HepG2 (cell line): ENCODE results near the gene PSME3IP1. TPM values are rescaled to one million over a fixed set of nuclear protein-coding genes. Genes with fewer than 3 reads are reported as not detected.

Source experiments
- MAFG ChIP-seq: sonication (generic); formaldehyde crosslinking; IDR thresholded peaks from 2 replicates; pipeline ENCODE4 v1.5.1; 2020; ENCODE audit warnings: mild to moderate bottlenecking, missing genetic modification reagents
- SMAD3 ChIP-seq: sonication (generic); formaldehyde crosslinking; IDR thresholded peaks from 2 replicates; pipeline ENCODE4 v1.4.0; 2020; ENCODE audit warnings: missing genetic modification reagents
- TP53 ChIP-seq: sonication (generic); formaldehyde crosslinking; conservative IDR thresholded peaks from 2 replicates; pipeline ENCODE4 v1.4.0; 2020; ENCODE audit warnings: missing genetic modification reagents
- U2AF2 ChIP-seq: fragments of 200-400 bp; formaldehyde crosslinking; IDR thresholded peaks from 2 replicates; pipeline ENCODE4 v1.6.1; 2017; ENCODE audit warnings: low read depth, mild to moderate bottlenecking, low read length
- ZBTB49 ChIP-seq: sonication (generic); formaldehyde crosslinking; IDR thresholded peaks from 2 replicates; pipeline ENCODE4 v1.4.0; 2020; ENCODE audit warnings: missing genetic modification reagents, borderline replicate concordance
- ZFP90 ChIP-seq: sonication (generic); formaldehyde crosslinking; IDR thresholded peaks from 2 replicates; pipeline ENCODE4 v1.8.0; 2022; ENCODE audit warnings: missing genetic modification reagents, mild to moderate bottlenecking, inconsistent platforms, borderline replicate concordance
- ZFYVE20 ChIP-seq: sonication (generic); formaldehyde crosslinking; IDR thresholded peaks from 2 replicates; pipeline ENCODE4 v1.8.0; 2023; ENCODE audit warnings: low read depth, mild to moderate bottlenecking, moderate library complexity, missing genetic modification reagents, borderline replicate concordance
- ZGPAT ChIP-seq: IDR thresholded peaks from 2 replicates; pipeline ENCODE4 v1.6.1; 2016; ENCODE audit warnings: mild to moderate bottlenecking
- polyA plus RNA-seq, 8 experiments: library from polyadenylated mRNA; depleted of rRNA in 3 of 8; stranded (reverse) in 7 of 8; unstranded in 1 of 8; fragments of >200 nt; fragmentation: Illumina TruSeq in 4 of 8; extraction: Trizol in 4 of 8; gene quantifications; 2 replicates each; pipeline versions ENCODE4 v1.2.1 to v1.2.3, GENCODE V29; 2011 to 2016; ENCODE audit warnings: low read depth in 4 of 8, missing spikeins in 1 of 8, mixed read lengths in 1 of 8; ENCODE audit not compliant: insufficient read depth in 1 of 8
- total RNA-seq, 5 experiments: library from RNA; depleted of rRNA; stranded (reverse); fragments of >200 nt; fragmentation: Illumina TruSeq; extraction: Trizol; gene quantifications; 2 replicates each; pipeline ENCODE4 v1.2.3, GENCODE V29; 2016; ENCODE audit warnings: low read depth in 1 of 5
- TF ChIP-seq, protein P1 (sequence below): sonication (generic); formaldehyde crosslinking; IDR thresholded peaks from 2 replicates; pipeline ENCODE4 v1.4.0; 2020; ENCODE audit warnings: missing genetic modification reagents
- TF ChIP-seq, protein P2 (sequence below): sonication (generic); formaldehyde crosslinking; IDR thresholded peaks from 2 replicates; pipeline ENCODE4 v1.5.1; 2020; ENCODE audit warnings: missing genetic modification reagents, mild to moderate bottlenecking, borderline replicate concordance
- TF ChIP-seq, protein P3 (sequence below): sonication (generic); formaldehyde crosslinking; IDR thresholded peaks from 2 replicates; pipeline ENCODE4 v1.4.0; 2020; ENCODE audit warnings: missing genetic modification reagents, borderline replicate concordance
- TF ChIP-seq, protein P4 (sequence below): IDR thresholded peaks from 2 replicates; pipeline ENCODE4 v1.6.1; 2016

Gene PSME3IP1
- total and polyA plus RNA-seq, 2 of the 13 experiments (the other 11 are each of a cell fraction or from before 2014, with no cell fraction given), result 90.8 to 99.8 TPM

- no peak for TF ChIP-seq ZGPAT (CRISPR knock-in tag)
- TF ChIP-seq, protein P1, sequence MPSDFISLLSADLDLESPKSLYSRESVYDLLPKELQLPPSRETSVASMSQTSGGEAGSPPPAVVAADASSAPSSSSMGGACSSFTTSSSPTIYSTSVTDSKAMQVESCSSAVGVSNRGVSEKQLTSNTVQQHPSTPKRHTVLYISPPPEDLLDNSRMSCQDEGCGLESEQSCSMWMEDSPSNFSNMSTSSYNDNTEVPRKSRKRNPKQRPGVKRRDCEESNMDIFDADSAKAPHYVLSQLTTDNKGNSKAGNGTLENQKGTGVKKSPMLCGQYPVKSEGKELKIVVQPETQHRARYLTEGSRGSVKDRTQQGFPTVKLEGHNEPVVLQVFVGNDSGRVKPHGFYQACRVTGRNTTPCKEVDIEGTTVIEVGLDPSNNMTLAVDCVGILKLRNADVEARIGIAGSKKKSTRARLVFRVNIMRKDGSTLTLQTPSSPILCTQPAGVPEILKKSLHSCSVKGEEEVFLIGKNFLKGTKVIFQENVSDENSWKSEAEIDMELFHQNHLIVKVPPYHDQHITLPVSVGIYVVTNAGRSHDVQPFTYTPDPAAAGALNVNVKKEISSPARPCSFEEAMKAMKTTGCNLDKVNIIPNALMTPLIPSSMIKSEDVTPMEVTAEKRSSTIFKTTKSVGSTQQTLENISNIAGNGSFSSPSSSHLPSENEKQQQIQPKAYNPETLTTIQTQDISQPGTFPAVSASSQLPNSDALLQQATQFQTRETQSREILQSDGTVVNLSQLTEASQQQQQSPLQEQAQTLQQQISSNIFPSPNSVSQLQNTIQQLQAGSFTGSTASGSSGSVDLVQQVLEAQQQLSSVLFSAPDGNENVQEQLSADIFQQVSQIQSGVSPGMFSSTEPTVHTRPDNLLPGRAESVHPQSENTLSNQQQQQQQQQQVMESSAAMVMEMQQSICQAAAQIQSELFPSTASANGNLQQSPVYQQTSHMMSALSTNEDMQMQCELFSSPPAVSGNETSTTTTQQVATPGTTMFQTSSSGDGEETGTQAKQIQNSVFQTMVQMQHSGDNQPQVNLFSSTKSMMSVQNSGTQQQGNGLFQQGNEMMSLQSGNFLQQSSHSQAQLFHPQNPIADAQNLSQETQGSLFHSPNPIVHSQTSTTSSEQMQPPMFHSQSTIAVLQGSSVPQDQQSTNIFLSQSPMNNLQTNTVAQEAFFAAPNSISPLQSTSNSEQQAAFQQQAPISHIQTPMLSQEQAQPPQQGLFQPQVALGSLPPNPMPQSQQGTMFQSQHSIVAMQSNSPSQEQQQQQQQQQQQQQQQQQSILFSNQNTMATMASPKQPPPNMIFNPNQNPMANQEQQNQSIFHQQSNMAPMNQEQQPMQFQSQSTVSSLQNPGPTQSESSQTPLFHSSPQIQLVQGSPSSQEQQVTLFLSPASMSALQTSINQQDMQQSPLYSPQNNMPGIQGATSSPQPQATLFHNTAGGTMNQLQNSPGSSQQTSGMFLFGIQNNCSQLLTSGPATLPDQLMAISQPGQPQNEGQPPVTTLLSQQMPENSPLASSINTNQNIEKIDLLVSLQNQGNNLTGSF (CRISPR knock-in tag), result no peak; the same call in 1 of the 2 replicates
- no peak for TF ChIP-seq ZBTB49 (CRISPR knock-in tag)
- TF ChIP-seq U2AF2, result 0 out of 2 replicates have a peak, but pooled peaks have one; percentile 24
- TF ChIP-seq ZFP90 (CRISPR knock-in tag), result no peak; the same call in none of the 2 replicates
- TF ChIP-seq, protein P2, sequence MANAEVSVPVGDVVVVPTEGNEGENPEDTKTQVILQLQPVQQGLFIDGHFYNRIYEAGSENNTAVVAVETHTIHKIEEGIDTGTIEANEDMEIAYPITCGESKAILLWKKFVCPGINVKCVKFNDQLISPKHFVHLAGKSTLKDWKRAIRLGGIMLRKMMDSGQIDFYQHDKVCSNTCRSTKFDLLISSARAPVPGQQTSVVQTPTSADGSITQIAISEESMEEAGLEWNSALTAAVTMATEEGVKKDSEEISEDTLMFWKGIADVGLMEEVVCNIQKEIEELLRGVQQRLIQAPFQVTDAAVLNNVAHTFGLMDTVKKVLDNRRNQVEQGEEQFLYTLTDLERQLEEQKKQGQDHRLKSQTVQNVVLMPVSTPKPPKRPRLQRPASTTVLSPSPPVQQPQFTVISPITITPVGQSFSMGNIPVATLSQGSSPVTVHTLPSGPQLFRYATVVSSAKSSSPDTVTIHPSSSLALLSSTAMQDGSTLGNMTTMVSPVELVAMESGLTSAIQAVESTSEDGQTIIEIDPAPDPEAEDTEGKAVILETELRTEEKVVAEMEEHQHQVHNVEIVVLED (CRISPR knock-in tag), result no peak; the same call in 1 of the 2 replicates
- TF ChIP-seq SMAD3 (CRISPR knock-in tag), result no peak
- peak; percentile 59; the same call in 1 of the 2 replicates for TF ChIP-seq MAFG (CRISPR knock-in tag)
- TF ChIP-seq TP53 (CRISPR knock-in tag), result no peak
- TF ChIP-seq, protein P3, sequence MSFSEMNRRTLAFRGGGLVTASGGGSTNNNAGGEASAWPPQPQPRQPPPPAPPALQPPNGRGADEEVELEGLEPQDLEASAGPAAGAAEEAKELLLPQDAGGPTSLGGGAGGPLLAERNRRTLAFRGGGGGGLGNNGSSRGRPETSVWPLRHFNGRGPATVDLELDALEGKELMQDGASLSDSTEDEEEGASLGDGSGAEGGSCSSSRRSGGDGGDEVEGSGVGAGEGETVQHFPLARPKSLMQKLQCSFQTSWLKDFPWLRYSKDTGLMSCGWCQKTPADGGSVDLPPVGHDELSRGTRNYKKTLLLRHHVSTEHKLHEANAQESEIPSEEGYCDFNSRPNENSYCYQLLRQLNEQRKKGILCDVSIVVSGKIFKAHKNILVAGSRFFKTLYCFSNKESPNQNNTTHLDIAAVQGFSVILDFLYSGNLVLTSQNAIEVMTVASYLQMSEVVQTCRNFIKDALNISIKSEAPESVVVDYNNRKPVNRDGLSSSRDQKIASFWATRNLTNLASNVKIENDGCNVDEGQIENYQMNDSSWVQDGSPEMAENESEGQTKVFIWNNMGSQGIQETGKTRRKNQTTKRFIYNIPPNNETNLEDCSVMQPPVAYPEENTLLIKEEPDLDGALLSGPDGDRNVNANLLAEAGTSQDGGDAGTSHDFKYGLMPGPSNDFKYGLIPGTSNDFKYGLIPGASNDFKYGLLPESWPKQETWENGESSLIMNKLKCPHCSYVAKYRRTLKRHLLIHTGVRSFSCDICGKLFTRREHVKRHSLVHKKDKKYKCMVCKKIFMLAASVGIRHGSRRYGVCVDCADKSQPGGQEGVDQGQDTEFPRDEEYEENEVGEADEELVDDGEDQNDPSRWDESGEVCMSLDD, result 0 out of 2 replicates have a peak, but pooled peaks have one; percentile 43
- TF ChIP-seq, protein P4, sequence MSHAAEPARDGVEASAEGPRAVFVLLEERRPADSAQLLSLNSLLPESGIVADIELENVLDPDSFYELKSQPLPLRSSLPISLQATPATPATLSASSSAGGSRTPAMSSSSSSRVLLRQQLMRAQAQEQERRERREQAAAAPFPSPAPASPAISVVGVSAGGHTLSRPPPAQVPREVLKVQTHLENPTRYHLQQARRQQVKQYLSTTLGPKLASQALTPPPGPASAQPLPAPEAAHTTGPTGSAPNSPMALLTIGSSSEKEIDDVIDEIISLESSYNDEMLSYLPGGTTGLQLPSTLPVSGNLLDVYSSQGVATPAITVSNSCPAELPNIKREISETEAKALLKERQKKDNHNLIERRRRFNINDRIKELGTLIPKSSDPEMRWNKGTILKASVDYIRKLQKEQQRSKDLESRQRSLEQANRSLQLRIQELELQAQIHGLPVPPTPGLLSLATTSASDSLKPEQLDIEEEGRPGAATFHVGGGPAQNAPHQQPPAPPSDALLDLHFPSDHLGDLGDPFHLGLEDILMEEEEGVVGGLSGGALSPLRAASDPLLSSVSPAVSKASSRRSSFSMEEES (CRISPR knock-in tag), result no peak
- TF ChIP-seq ZFYVE20, result no peak
Measured at GRCh38 chr16:57185446-57185944, 344 bp downstream of the PSME3IP1 start (continued).
